Tibial nerve (tissue), 4 donors: ENCODE results near the gene HSD17B11.

Experiments
- CTCF ChIP-seq, 5 experiments: fragments of 200-600 bp in 3 of 5; fragments of 450-650 bp in 2 of 5; sonication (generic) in 3 of 5; IDR thresholded peaks; one replicate each; pipeline ENCODE4 v1.5.1; 2016 to 2019; ENCODE audit warnings: antibody characterized with exemption in 5 of 5, mild to moderate bottlenecking in 3 of 5, moderate library complexity in 2 of 5
- EP300 ChIP-seq, 2 donors: sonication (generic); formaldehyde crosslinking; IDR thresholded peaks; one replicate each; pipeline ENCODE4 v1.6.1; 2017; ENCODE audit warnings: antibody characterized with exemption in 2 of 2, mild to moderate bottlenecking in 1 of 2
- POLR2A ChIP-seq, 2 donors: fragments of 450-650 bp; IDR thresholded peaks; one replicate each; pipeline ENCODE4 v1.6.1; 2017; ENCODE audit warnings: antibody characterized with exemption in 2 of 2, mild to moderate bottlenecking in 2 of 2, moderate library complexity in 2 of 2

- TF ChIP-seq POLR2A (IDR thresholded peaks at IDR 0.05): no peak
- no peak for TF ChIP-seq CTCF (IDR thresholded peaks at IDR 0.05)
- TF ChIP-seq EP300 (IDR thresholded peaks at IDR 0.05): no peak
Measured at GRCh38 chr4:87311684-87312083, 79.3 kb downstream of the HSD17B11 start.
